Myocyte (in vitro differentiated cells): ENCODE results near the gene APLF. TPM values are rescaled to one million over a fixed set of nuclear protein-coding genes. Genes with fewer than 3 reads are reported as not detected.
"Not testable (repeated sequence)": the region's sequence is repeated elsewhere in the genome, so short reads cannot be mapped to it uniquely, and the experiment has no call there.

ENCODE experiments used
- DNase-seq: peaks from one replicate; pipeline ENCODE4 v3.0.0-alpha.2; 2012; ENCODE audit warnings: low read depth
- total RNA-seq: library from RNA; depleted of rRNA; stranded (reverse); fragments of >200 nt; gene quantifications from 2 replicates; pipeline ENCODE4 v1.2.3, GENCODE V29; 2014

APLF gene
- total RNA-seq, 1 donor from 2014 or later: 5.3 TPM

DNA sequence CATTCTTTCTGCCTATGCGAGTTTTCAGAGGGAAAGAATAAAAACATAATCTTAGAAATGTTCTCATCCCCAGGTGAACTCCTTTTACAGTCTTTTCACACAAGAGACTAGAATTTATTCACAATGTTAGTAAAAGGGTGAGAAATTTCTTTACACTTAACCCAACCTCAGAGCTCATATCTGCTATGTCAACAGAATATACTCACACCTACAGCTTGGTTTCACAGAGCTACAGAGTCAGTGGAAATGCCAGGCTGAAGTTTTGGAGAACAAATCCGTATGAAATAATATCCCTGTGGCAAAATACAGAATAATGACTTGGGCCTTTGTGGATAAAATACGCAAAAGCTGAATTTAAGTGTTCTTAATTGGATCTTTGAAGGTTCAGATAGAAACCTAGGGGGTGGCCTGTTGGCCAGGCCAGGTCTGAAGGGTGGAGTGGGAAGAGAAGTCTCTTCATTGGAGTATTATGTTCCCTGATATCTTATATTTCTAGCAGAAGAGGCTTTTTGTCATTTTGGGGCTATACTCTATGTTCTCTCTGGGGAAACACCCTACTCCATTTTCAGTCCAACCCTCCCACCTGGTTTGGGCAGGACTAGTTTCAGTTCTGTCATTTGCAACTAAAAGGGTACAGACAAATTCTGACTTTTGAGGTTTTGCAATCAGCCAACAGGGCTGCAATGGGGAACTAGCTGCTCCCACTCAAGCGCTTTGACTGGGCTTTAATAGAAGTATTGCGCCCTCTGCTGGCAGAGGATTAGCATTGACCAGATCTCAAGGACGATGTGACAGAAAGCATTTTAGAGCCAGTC is 26.0 kb upstream of the APLF start:
- DNase-seq: peak; percentile 89

DNA sequence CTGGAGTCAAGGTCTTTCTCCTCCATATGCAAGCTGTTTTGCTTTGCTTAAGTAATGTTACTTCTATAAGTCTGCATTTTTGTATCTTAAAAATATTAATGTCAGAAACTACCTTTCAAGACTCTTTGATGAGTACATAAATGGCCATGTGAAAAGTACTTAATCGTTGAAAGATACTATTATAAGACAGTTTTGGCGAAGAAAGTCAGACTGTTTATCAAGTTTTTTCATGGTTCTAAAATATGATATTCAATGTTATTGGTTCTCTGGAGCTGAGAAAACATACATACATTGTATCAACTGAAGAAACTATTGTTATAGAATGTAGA is 25.4 kb upstream of the APLF start:
- DNase-seq: no peak

DNA sequence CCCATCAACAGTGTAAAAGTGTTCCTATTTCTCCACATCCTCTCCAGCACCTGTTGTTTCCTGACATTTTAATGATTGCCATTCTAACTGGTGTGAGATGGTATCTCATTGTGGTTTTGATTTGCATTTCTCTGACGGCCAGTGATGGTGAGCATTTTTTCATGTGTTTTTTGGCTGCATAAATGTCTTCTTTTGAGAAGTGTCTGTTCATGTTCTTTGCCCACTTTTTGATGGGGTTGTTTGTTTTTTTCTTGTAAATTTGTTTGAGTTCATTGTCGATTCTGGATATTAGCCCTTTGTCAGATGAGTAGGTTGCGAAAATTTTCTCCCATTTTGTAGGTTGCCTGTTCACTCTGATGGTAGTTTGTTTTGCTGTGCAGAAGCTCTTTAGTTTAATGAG is 21.0 kb upstream of the APLF start:
- not testable (repeated sequence) for DNase-seq

DNA sequence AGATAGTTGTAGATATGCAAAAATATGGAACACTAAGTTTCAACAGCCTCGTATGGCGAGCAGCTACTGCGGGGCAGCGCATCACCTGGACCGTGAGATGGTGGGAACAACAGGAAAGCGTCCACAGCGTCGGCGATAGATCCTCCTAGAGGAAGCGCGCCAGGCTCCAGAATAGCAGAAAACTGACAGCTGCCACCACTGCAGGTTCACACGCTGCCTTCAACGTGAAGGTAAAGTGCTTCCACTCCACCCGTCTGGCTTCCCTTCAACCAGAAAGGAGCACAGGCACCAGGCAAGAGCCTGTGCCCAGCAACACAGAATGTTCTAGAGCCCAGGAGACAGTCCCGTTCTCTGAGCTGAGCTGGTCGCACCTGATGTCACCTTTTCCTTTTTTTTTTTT is 20.3 kb upstream of the APLF start:
- DNase-seq: no peak

DNA sequence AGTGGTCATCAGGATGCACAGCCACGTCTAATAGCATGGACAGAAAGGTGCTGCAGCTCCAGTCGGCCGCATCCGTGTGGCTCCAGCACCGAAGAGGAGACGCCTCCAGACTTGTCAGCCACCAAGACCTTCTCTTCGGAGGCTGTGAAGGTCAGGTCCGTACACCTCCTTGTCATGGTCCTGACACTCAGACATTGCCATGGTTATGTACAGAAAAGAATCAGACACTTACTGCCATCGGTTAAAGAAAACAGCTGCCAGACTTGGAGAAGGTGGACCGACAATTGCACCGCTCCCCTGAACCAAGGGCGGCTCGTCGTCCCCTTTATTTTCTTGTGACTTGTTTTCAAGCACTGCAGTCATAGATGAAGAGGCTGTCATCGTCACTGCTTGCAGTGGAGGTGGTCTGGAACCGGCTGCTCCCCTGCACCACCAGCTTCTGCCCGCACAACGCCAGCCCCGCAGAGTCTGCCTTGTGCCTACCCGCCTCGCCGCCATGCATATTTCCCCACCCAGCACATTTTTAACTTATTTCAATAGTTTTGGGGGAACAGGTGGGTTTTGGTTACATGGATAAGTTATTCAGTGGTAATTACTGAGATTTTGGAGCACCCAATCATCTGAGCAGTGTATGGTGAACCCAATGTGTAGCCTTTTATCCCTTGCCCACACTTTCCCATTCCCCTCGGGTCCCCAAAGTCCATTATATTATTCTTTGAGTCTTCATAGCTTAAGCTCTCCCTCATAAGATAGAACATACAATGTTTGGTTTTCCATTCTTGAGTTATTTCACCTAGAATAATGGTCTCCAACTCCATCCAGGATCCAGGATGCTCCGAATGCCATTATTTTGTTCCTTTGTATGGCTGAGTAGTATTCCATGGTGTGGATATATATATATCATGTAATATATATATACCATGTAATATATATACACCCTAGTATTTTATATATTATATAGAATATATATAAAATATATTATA is 18.4 kb upstream of the APLF start:
- peak; percentile 37 for DNase-seq

DNA sequence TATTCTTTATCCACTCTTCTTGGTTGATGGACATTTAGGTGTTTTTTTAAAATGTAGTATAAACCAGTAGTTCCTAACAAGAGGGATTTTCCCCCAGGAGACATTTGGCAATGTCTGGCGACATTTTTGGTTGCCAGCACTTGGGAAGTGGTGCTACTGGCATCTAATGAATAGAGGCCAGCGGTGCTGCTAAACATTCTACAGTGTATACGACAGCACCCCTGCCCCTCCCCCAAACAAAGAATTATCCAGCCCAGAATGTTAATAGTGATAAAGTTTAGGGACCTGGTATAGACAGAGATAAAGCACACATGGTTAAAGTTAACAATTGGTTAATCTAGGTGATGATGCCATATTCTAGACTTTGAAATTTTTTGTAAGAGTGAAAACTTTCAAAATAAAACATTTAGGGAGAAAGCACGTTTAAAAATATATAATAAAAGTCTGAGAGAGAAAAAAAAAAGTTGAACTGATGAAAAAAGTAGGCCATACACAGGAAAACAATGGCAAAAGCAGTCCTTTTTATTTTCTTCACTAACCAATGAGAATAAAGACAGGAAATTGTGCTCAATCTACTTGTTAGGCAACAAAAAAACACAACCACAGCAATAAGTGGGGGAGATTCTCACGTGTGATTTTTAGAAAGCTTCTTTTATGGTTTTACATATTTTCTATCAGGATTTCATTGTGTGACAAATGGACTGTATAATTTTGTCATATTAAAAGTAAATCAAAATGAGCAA is 15.1 kb upstream of the APLF start:
- peak; percentile 22 for DNase-seq

DNA sequence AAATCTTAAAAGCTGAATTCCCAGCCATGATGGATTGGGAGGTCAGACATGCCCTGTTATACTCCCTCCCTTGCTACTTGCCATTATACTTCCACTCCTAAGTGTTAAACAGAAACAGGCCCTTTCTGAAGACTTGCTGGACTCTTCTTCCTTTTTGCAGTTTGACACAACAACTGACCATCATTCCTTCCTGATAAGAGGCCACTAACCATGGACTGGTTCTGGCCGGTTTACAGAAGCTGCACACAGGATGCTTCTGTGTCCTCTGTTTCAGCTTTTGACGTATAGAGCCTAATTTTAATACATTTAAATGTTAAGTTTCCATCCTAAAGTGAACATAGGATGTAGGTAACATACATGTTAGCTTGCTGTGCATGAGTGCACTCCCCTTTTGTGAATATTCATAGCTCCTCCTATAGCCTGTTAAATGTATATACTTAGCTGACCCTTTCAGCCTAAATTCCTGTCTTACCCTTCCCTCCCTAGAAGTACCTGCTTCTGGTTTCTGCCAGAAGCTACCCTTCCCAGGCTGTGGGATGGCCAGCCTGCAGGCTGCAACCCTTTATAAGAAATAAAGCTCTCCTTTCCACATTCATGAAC is 13.5 kb upstream of the APLF start:
- DNase-seq: no peak

DNA sequence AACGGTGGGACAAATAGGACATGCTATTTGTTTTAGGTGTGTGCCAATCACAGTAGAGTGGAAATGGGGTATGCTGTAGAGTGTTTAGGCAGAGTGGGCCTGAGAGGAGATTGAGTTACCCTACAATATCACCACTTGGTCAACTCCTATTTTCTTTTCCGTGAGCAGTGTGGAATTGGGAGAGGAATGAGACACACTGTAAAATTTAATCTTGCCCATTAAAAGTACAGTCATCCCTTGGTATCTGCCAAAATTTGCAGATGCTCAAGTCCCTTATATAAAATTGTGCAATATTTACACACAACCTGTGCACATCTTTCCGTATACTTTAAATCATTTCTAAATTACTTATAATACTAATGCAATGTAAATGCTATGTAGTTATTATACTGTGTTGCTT is 12.7 kb upstream of the APLF start:
- DNase-seq: no peak

DNA sequence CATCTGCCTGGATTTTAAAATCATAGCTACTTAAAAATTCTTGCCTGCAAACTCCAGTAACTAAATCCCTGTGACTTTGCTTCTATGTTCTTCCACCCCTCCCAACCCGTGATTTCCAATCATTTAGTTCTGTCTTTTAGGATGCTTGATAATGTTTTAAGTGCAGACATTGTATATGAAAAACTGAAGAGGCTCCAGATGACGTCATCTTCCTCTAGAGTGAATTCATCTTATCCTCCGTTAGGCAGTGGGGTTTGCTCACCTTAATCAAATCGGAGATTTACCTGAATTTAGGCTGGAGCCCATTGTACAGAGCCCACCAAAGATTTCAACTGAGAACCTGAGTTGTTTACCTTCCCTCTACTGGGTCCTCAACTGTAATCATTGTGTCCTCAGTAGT is 11.2 kb upstream of the APLF start:
- DNase-seq: no peak

DNA sequence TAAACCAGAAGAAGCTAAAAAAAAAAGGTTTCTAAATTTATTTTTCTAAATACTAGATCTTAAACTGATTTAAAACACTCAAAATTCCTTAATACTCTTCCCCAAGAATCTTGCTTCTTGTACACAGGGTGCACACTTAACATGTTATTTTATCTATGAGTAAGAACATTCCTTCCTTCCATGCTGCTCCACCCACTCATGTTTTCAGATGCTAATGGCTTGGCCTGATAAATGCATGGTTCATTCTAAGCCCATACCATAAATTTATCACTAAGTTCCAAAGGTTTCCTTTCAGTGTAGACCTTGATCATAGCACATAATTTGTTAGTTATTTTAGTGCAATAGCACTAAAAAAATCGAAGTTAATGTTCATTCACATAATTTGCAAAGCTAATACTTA is 8.4 kb upstream of the APLF start:
- no peak for DNase-seq

DNA sequence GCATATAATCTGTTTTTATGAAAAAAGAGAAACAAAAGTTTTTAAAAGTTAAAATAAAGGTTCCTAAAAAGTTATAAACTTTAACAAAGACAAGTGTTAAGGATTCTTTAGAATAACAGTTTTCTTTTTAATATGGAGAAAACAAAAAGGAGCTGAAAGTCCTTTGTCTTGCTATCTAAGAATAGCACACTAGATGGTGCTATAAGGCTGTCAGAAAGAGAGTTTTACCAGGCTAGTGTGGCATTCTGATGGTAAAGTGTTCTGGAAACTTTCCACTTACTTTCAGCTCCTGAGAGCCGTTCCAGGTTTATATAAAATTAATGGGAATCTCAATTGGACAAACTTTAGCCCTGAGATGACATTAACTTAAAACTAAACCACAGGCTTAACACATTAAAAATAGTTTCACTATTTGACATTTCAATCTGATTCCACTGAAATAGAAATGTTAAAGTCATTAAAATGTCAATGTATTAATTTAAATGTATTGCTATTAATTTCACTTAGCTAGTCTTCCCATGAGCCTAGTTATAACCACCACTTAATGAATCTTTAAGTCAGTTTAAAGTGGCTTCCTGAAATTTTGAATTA is 4.0 kb upstream of the APLF start:
- peak; percentile 69 for DNase-seq

DNA sequence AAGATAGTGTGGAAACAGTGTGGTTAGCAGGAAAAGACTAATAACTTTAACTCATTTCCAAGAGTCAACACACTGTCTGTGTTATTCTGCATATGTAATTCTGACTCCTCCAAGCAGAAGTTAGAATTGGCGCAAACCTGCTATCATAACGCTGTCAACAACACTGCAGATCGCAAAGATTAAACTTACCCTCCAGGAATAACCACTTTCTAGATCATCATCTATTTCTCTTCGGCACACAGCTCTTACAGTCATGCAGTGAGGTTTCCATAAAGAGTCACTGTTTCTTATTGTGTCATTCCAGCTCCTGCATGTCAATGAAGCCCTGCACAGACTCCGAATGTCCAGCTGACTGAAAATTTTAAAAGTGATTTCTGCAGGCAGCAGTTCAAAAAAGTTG is 2.7 kb upstream of the APLF start:
- no peak for DNase-seq

DNA sequence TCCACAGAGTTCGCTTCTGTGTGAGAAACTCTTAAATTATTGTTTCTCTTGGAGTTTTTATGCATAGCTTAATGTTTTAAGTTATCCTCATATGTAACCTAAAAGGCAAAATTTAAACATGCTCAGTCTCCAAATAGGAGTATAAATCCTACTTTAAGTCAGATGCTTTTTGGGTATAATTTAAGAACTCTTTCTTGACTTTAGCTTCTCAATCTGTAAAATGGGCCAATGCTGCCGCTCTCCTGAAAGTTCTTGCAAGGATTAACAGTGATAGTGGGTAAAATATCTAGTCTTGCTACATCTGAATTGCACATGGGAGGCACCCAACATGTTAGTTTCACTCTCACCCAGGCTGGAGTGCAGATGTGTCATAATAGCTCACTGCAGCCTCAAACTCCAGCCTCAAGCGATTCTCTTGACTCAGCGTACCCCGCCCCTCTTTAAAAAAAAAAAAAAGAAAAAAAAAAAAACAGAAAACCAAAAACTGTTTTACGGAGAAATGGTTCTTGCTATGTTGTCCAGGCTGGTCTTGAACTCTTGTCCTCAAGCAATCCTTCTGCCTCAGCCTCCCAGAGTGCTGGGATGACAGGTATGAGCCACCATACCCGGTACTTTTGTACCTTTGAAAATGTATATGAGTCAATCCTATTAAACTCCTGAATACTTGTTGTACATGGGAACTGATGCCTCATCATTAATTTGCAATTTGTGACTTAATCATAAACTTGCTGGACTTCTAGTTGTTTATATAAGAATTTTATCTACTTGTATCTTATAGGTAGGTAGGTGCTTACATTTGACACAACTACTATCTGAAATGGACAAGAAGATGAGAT is 2.1 kb upstream of the APLF start:
- DNase-seq: no peak

DNA sequence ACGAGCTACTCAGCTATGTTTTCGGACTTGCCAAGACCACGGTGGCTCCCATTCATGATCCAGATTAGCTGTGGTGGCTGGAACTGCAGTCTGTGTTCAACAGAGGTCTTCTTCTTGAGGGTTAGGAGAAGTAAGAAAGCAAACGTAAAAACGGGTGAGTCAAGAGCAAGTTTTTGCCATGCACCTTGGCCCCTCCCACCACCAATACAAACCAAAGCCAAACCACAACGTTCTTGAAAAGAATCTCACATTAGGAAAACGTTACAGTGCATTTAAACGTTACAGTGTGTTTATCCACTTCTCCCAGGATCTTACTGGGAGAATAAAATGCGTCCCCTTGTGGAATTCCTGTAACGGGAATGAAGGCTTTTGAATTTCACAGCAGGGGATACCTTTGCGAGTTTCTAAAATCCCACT is 1.0 kb upstream of the APLF start:
- DNase-seq: peak; percentile 22

DNA sequence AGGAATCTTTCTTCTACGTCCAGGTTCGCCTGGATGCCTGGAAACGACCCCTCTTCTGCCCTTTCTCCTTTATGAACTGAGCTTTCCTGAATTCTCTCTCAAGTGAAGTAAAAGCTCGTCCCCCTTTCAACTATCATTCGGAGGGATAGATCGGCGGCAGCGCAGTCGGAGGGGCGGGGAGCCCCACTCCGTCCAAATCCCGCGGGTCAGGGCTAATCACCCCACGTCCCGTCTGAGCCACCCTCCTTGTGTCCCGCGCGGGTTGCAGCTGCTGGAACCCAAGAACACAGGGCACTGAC is 658 bp upstream of the APLF start:
- DNase-seq: no peak

DNA sequence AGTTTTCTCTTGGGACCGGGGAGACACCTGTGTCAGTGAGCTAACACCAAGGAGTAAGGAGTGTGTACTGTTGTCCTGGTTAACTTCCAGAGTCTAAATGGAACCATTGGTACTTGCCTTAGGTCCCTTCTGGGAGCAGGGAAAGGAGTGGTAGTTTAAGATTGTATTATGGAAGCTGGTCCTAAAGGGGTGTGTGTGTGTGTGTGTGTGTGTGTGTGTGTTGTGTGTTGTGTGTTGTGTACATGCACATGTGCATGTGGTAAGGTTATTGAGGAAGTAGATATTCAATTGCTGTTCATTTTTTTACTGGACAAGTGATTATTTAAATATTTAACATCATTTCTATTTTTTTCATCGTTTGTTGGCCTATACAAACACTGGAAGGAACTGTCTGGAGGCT is 1.4 kb downstream of the APLF start:
- DNase-seq: no peak

DNA sequence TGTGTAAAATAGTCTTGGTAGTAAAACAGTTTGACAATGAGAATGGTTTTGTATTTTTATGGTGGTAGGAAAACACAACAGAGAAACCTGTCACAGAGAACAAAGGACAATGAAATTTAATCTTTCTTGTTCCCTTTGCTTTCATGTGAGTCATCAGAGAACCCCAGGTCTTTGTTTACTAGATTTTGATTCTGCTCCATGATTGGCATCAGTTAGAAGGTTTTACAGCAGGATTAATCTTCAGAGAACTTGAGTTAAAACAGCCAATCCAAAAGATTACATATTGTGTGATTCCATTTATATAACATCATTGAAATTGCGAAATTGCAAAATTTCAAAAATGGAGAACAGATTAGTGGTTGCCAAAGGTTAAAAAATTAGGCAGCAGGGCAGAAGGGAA is 2.5 kb downstream of the APLF start:
- no peak for DNase-seq

DNA sequence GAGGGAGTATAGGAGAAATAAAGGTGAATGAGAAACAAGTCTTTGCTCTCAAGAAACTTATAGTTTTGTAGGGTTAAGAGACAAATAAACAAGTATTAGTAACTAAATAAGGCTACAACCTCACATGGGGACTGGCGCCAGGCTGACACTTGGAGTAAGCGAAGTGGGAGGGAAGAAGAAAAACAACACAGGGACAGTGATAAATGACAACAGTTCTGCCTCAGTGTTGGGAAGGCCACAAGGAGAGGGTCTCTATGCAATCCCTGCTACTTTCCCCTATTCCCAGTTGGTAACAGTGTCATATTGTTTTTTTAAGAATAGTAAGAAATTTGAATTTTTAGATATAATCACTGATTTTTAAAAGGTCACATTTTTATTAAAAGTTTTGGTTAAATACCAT is 4.0 kb downstream of the APLF start:
- no peak for DNase-seq

DNA sequence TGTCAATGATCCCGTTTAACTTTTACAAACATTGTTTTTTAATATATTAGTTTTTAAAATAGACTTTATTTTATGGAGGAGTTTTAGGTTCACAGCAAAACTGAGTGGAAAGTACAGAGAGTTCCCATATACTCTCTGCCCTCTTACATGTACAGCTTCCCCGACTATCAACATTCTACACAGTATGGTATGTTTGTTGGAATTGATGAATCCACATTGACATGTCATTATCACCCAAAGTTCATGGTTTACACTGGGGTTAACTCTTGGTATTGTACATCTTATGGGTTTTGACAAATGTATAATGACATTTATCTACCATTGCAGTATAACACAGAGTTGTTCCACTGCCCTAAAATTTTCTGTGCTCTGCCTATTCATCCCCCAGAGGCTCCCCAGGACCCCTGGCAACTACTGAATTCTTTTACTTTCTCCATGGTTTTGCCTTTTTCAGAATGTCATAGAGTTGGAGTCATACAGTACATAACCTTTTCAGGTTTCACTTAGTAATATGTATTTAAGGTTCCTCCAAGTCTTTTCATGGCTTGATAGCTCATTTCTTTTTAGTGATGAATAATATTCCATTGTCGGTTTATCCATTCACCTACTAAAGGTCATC is 5.5 kb downstream of the APLF start:
- no peak for DNase-seq

DNA sequence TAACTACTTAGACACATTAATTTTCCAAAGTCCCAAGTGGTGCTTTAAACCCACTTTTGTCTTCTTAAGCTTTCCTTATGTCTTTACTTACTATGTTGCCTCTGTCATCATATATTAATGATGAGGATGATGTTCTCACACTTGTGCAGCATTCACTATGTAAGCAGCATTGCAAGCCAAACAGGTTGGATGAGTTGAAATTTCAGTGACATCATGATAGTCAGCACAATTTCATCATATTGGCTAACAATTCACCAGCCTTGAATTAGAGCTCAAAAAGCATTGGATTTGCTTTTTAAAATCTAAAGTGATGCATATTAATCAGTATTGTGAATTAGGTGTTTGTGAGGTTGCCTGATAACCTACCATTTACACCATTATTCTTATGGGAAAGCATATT is 7.7 kb downstream of the APLF start:
- DNase-seq: no peak
